HepG2 (cell line): ENCODE results near the gene PIP5KL1. TPM values are rescaled to one million over a fixed set of nuclear protein-coding genes. Genes with fewer than 3 reads are reported as not detected.

ENCODE experiments used
- ATAC-seq: fragments of 200-7000 bp; cut with Tn5 transposase; 3 replicates; pipeline ENCODE4 v1.9.1; 2020; ENCODE audit warnings: mild to moderate bottlenecking, moderate library complexity
- BruUV-seq: library from RNA; stranded (reverse); fragments of 400-500 nt; replicated peaks from 2 replicates; lab custom pipeline; 2021; lab: Mats Ljungman, UMichigan
- CTCF ChIA-PET: fragments of 300-600 bp; formaldehyde crosslinking; extraction: SDS; loops from one replicate; lab custom pipeline; 2021; ENCODE audit warnings: low total read pairs, inconsistent platforms, low intra/inter-chr PET ratio; lab: Yijun Ruan, JAX
- POLR2A ChIA-PET: fragments of 350-600 bp; sonication (Branson Sonifier 250); formaldehyde crosslinking; loops from one replicate; lab custom pipeline; 2020; ENCODE audit warnings: antibody characterized with exemption, inconsistent platforms; lab: Yijun Ruan, JAX
- DNase-seq: peaks from one replicate; pipeline ENCODE4 v3.0.0-alpha.2; 2015; ENCODE audit warnings: low spot score
- FAIRE-seq: peaks from 3 replicates; lab custom pipeline; 2011; peaks lifted over from hg19 to GRCh38; lab: Jason Lieb, UNC
- H2AFZ ChIP-seq: one replicate; pipeline ENCODE4 v1.6.1; 2011; ENCODE audit warnings: low read length, inconsistent platforms
- H3K27ac ChIP-seq: fragments of 300-600 bp; 3 replicates; pipeline ENCODE4 v1.8.0; 2011; ENCODE audit warnings: mixed run types, mild to moderate bottlenecking, mixed read lengths, low read length, inconsistent platforms; ENCODE audit not compliant: insufficient read depth; ENCODE audit errors: extremely low read length
- H3K27me3 ChIP-seq, 2 experiments: fragments of 200-600 bp in 1 of 2; 2 replicates in 1 of 2; 3 replicates in 1 of 2; pipeline versions ENCODE4 v1.6.0 to v1.8.0; 2011; ENCODE audit warnings: low read length in 2 of 2, mild to moderate bottlenecking in 2 of 2, moderate library complexity in 2 of 2, inconsistent platforms in 1 of 2; ENCODE audit not compliant: insufficient read depth in 2 of 2, control insufficient read depth in 1 of 2
- H3K36me3 ChIP-seq, 2 experiments: fragments of 200-600 bp in 1 of 2; replicated peaks in 1 of 2; 2 replicates in 1 of 2; 3 replicates in 1 of 2; pipeline versions ENCODE4 v1.5.1 to v1.8.0; 2011; ENCODE audit warnings: low read length in 2 of 2, inconsistent platforms in 1 of 2; ENCODE audit not compliant: insufficient read depth in 2 of 2, control insufficient read depth in 1 of 2
- H3K4me1 ChIP-seq: 2 replicates; pipeline ENCODE4 v1.5.1; 2012; ENCODE audit warnings: low read length, inconsistent platforms; ENCODE audit not compliant: insufficient read depth
- H3K4me2 ChIP-seq: 2 replicates; pipeline ENCODE4 v1.6.0; 2011; ENCODE audit warnings: low read depth, low read length, inconsistent platforms
- H3K4me3 ChIP-seq, 3 experiments: fragments of 200-600 bp in 1 of 3; sonication (generic), shearing (Covaris generic) in 1 of 3; replicated peaks in 1 of 3; 2 replicates each; pipeline ENCODE4 v1.5.1; 2011 to 2016; ENCODE audit warnings: low read length in 3 of 3, inconsistent platforms in 2 of 3, low read depth in 2 of 3, mild to moderate bottlenecking in 2 of 3, control low read depth in 1 of 3, mixed read lengths in 1 of 3; ENCODE audit not compliant: insufficient read depth in 1 of 3
- H3K79me2 ChIP-seq: one replicate; pipeline ENCODE4 v1.6.1; 2011; ENCODE audit warnings: low read length, inconsistent platforms; ENCODE audit not compliant: insufficient read depth
- H3K9ac ChIP-seq: 2 replicates; pipeline ENCODE4 v1.6.0; 2011; ENCODE audit warnings: mild to moderate bottlenecking, low read depth, low read length, inconsistent platforms; ENCODE audit not compliant: insufficient read depth
- H3K9me3 ChIP-seq: 2 replicates; pipeline ENCODE4 v1.5.1; 2012; ENCODE audit warnings: mild to moderate bottlenecking, low read length
- H4K20me1 ChIP-seq: 2 replicates; pipeline ENCODE4 v1.6.0; 2011; ENCODE audit warnings: inconsistent platforms, mild to moderate bottlenecking, low read length, moderate library complexity; ENCODE audit not compliant: insufficient read depth
- AHDC1 ChIP-seq: sonication (generic); formaldehyde crosslinking; IDR thresholded peaks from 2 replicates; pipeline ENCODE4 v1.5.1; 2020; ENCODE audit warnings: mild to moderate bottlenecking, missing genetic modification reagents, borderline replicate concordance
- BRCA1 ChIP-seq: sonication (generic); formaldehyde crosslinking; IDR thresholded peaks from 2 replicates; pipeline ENCODE4 v1.4.0; 2020; ENCODE audit warnings: missing genetic modification reagents
- CCAR2 ChIP-seq: fragments of 200-400 bp; formaldehyde crosslinking; optimal IDR thresholded peaks from 2 replicates; pipeline ENCODE3; 2018; ENCODE audit warnings: low read depth, mild to moderate bottlenecking, low read length, moderate library complexity
- CREB3 ChIP-seq: sonication (generic); formaldehyde crosslinking; IDR thresholded peaks from 2 replicates; pipeline ENCODE4 v1.5.0; 2020; ENCODE audit warnings: missing genetic modification reagents
- JUN ChIP-seq: sonication (generic); formaldehyde crosslinking; IDR thresholded peaks from 2 replicates; pipeline ENCODE4 v1.4.0; 2020; ENCODE audit warnings: mild to moderate bottlenecking, missing genetic modification reagents
- KMT2B ChIP-seq: IDR thresholded peaks from 2 replicates; pipeline ENCODE4 v1.6.1; 2016; ENCODE audit warnings: missing genetic modification reagents, missing compliant biosample characterization
- MTA3 ChIP-seq: sonication (generic); formaldehyde crosslinking; IDR thresholded peaks from 2 replicates; pipeline ENCODE4 v1.4.0; 2020; ENCODE audit warnings: missing genetic modification reagents
- NFKB2 ChIP-seq: sonication (generic); formaldehyde crosslinking; IDR thresholded peaks from 2 replicates; pipeline ENCODE4 v1.4.0; 2020; ENCODE audit warnings: missing genetic modification reagents, borderline replicate concordance
- SAP130 ChIP-seq: IDR thresholded peaks from 2 replicates; pipeline ENCODE4 v1.6.1; 2016; ENCODE audit warnings: low read depth
- ZBTB38 ChIP-seq: sonication (generic); formaldehyde crosslinking; IDR thresholded peaks from 2 replicates; pipeline ENCODE4 v1.5.1; 2020; ENCODE audit warnings: mild to moderate bottlenecking, missing genetic modification reagents
- ZNF343 ChIP-seq: sonication (generic); formaldehyde crosslinking; IDR thresholded peaks from 2 replicates; pipeline ENCODE4 v1.4.0; 2020; ENCODE audit warnings: mild to moderate bottlenecking, missing genetic modification reagents
- WGBS: methylation state at CpG from one replicate; pipeline ENCODE4 v1.1.6; 2017; ENCODE audit warnings: low lambda C conversion rate; 5-methylcytosine and 5-hydroxymethylcytosine counted together
- in situ Hi-C: cut with HindIII; loops from 2 replicates; pipeline ENCODE4 v1.10.0; 2017; ENCODE audit warnings: low pct_unique_long_range_greater_than_20kb; ENCODE audit not compliant: extremely low pct_ligation_motif_present
- intact Hi-C: fragments of 100-400 bp; cut with micrococcal nuclease; formaldehyde crosslinking; loops from one replicate; pipeline ENCODE4 v1.10.0; 2022; ENCODE audit not compliant: unreplicated experiment
- polyA plus RNA-seq, 8 experiments: library from polyadenylated mRNA; depleted of rRNA in 3 of 8; stranded (reverse) in 7 of 8; unstranded in 1 of 8; fragments of >200 nt; fragmentation: Illumina TruSeq in 4 of 8; extraction: Trizol in 4 of 8; gene quantifications; 2 replicates each; pipeline versions ENCODE4 v1.2.1 to v1.2.3, GENCODE V29; 2011 to 2016; ENCODE audit warnings: low read depth in 4 of 8, missing spikeins in 1 of 8, mixed read lengths in 1 of 8; ENCODE audit not compliant: insufficient read depth in 1 of 8
- total RNA-seq, 5 experiments: library from RNA; depleted of rRNA; stranded (reverse); fragments of >200 nt; fragmentation: Illumina TruSeq; extraction: Trizol; gene quantifications; 2 replicates each; pipeline ENCODE4 v1.2.3, GENCODE V29; 2016; ENCODE audit warnings: low read depth in 1 of 5
- TF ChIP-seq, protein P1 (sequence below): sonication (generic); formaldehyde crosslinking; IDR thresholded peaks from 2 replicates; pipeline ENCODE4 v1.4.0; 2020; ENCODE audit warnings: mild to moderate bottlenecking, missing genetic modification reagents

The PIP5KL1 gene
- total and polyA plus RNA-seq, 2 of the 13 experiments (the other 11 are each of a cell fraction or from before 2014, with no cell fraction given), result 0.20 to 0.49 TPM

DNA sequence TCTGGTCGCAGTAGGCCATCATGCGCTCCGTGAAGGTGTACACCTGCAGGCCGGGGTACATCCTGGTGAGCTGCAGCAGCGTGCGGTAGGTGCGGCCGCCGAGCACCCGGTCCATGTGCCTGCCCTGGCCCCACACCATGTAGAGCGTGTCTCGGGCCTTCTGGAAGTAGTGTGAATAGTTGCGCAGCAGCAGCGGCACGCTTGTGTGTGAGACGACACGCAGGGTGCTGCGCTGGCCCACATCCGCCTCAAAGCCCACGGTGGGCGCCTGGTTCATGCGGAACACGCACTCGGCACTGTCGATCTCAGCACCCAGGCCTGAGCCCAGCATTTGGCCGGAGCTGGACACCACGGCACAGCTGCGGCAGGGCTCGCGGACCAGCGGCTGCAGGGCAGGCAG lies 18.3 kb downstream of the PIP5KL1 start:
- intact Hi-C loops (no loop called here), in situ Hi-C loops (no loop called here)
- no peaks in the 10 kb centered on the region for H3K9me3 ChIP-seq
- ATAC-seq, result no peak
- peaks cover 42% of the 10 kb centered on the region for H3K4me1 ChIP-seq
- no peak overlapping the region for H3K9ac ChIP-seq
- H3K4me2 ChIP-seq, result no peak overlapping the region
- no peaks in the 10 kb centered on the region for H4K20me1 ChIP-seq
- WGBS, result 98% methylated on average over 16 of the region's 31 CpGs
- no peak for FAIRE-seq
- DNase-seq, result no peak
- BruUV-seq, result no TSS peak
- no peaks in the 10 kb centered on the region for H3K27me3 ChIP-seq
- no peak overlapping the region for H2AFZ ChIP-seq
- peaks cover 7 to 15% of the 10 kb centered on the region in 2 experiments; a peak in 4 of 5 replicates for H3K36me3 ChIP-seq
- ChIA-PET POLR2A (interaction anchor here (2.2 to 7.9 kb wide), 2 partner anchors 8 to 15 kb away, joined by 9 to 78 read pairs; no protein-coding TSS in a partner anchor), CTCF (no interaction called here)
- peaks cover 2% of the 10 kb centered on the region for H3K79me2 ChIP-seq
- no peak for TF ChIP-seq SAP130 (CRISPR knock-in tag)
- no peak for TF ChIP-seq CREB3 (CRISPR knock-in tag)
- TF ChIP-seq NFKB2 (CRISPR knock-in tag), result no peak
- TF ChIP-seq, protein P1, sequence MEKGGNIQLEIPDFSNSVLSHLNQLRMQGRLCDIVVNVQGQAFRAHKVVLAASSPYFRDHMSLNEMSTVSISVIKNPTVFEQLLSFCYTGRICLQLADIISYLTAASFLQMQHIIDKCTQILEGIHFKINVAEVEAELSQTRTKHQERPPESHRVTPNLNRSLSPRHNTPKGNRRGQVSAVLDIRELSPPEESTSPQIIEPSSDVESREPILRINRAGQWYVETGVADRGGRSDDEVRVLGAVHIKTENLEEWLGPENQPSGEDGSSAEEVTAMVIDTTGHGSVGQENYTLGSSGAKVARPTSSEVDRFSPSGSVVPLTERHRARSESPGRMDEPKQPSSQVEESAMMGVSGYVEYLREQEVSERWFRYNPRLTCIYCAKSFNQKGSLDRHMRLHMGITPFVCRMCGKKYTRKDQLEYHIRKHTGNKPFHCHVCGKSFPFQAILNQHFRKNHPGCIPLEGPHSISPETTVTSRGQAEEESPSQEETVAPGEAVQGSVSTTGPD, result no peak
- no peak for TF ChIP-seq ZBTB38 (CRISPR knock-in tag)
- no peak for TF ChIP-seq ZNF343 (CRISPR knock-in tag)
- no peak for TF ChIP-seq AHDC1 (CRISPR knock-in tag)
- no peak for TF ChIP-seq JUN (CRISPR knock-in tag)
- TF ChIP-seq CCAR2, result no peak
- TF ChIP-seq MTA3 (CRISPR knock-in tag), result no peak
- TF ChIP-seq BRCA1 (CRISPR knock-in tag), result no peak
- TF ChIP-seq KMT2B (CRISPR knock-in tag), result no peak
- H3K4me3 ChIP-seq, result no peak overlapping the region
- H3K27ac ChIP-seq, result no peak overlapping the region
